ENCODE results near the gene SEBOX. TPM values are rescaled to one million over a fixed set of nuclear protein-coding genes. Genes with fewer than 3 reads are reported as not detected.

SEBOX gene, protein sequence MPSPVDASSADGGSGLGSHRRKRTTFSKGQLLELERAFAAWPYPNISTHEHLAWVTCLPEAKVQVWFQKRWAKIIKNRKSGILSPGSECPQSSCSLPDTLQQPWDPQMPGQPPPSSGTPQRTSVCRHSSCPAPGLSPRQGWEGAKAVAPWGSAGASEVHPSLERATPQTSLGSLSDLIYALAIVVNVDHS
- not detected in 2 replicates for total RNA-seq

DNA sequence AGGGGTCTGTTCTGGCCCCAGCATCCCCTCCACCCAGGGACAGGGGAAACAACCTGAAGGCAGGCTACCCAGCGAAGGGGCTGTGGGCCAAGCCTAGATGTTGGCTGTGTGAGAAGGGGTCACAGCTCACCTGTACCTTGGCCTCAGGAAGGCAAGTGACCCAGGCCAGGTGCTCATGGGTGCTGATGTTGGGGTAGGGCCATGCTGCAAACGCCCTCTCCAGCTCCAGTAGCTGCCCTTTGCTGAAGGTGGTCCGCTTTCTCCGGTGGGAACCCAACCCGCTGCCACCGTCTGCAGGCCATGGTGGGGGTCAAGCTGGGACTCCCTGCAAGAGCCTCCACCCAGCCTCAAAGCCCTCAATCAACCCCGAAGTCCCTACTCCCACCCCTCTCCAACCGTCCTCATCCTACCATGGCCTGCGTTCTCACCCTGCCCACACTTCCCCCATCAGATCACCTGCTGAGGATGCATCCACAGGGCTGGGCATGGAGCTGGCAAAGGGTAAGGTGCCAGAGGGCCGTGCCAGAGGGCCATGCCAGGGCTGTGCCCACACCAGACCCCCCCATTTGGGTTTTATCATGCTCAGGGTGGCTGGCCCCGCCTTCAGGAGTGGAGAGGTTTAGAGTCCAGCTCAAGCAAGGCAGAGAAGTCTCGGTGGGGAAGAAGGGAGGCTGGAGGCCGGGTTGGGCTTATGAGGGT, at the start of gene SEBOX:
Gene SEBOX, minus strand, starts transcription at position 535 of the 699 bp plus-strand sequence. Its CDS starts 48 bp downstream, at position 487.
- no peak for DNase-seq (ENCODE audit: low read depth in 2 of 2)

DNA sequence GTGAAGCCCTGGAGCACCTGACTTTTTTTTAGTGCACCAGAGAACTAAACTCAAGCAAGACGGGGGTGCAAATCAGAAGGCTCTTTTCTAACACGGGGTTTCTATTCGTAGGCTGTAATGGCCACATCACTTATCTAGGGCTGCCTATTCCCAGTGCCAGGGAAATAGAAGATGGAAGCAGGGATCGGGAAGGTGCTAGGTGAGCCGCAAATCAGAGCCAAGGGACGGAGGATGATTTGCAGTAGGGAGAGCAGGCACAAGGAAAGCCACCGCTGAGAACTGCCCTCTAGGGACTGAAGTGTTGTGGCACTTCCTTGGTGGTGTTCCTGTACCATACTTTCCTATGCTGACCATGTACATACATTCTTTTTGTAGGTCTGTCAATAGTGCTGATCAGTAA, 48.8 kb upstream of the SEBOX start:
- DNase-seq (ENCODE audit: low read depth in 2 of 2), result no peak

DNA sequence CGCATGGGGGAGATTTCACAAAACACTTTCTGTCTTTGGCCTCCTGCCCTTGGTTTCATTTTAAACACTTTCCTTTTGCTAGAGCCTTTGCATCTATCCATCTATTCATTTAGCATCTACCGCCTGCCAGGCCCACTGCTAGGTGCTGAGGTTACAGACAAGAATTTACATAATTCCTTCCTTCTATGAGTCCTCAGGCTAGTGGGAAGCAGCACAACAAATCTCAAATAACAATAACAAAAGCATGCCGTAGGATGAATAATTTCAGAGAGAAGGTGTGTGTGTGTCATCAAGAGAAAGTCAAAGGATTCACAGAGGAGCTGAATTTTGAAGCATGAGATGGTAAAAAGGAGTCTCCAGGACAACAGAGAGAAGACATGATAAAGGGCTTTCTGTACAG, 47.1 kb upstream of the SEBOX start:
- DNase-seq (ENCODE audit: low read depth in 2 of 2), result no peak

DNA sequence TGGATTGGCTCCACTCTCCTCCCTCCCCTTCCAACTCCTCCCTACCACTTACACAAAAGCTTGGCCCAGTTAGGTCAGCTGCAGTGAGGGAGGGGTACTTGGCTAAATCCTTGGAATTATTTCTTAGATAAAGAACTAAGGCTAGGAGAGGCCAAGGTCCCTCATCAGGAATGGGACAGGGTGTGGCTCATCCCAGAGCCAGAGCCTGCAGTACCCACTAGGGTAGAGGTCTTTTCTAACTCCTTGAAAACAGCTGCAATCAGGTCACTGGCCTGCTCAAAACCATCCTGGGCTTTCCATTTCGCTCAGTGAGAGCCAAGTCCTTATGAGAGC, 42.9 kb upstream of the SEBOX start:
- no peak for DNase-seq (ENCODE audit: low read depth in 2 of 2)

DNA sequence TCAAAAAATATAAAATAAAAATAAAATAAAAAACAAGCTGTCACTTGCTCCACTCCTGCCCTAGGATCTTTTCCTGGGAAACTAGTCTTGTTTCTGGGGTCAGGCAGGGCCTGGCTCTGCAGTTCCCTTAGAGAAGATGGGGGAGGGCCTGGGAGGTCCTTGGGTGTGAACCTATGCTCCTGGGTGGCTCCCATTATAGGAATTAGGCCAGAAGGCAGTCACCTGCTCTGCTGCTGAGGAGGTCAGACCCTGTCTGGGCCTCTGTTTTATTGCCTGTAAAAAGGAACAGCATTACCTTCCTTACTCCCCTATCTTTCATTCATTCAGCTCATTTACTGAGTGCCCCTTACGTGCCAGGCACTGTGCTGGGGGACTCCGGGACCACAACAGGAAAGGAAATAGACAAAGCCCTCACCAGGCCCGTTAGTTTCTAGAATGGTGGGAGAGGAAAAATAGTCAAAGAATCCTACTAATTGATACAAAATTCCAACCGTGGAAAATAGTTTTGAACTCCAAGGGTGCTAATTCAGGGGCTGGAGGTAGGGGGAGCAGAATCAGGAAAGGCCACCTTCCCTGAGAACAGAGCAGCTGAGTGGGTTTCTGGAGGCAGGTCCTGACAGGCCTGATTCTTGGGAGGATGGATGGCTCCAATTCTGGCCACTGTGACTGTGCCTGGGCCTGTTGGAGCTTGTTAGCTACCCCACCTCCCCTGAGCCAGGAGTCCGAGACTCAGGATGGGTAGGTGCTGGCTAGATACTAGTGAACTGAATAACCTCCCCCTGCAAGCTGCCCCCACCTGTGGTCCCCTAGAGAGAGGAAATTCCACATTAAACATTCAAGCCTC, 42.4 kb upstream of the SEBOX start:
- no peak for DNase-seq (ENCODE audit: low read depth in 2 of 2)

DNA sequence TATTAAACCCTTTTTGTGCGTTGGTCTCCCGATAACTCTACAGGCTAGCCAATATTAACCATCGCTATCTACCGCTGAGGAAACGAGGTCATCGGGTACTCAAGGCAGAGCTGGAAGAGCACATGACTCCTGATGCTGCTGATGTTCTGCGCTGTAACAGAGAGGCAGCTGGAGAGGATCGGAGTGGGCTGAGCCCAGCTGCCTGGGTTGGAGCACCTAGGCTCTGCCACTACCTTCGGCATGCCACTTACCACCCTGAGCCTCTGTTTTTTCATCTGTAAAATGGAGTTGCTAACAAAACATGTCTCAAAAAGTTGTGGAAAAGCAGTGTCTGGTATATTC, 41.4 kb upstream of the SEBOX start:
- DNase-seq (ENCODE audit: low read depth in 2 of 2), result no peak

DNA sequence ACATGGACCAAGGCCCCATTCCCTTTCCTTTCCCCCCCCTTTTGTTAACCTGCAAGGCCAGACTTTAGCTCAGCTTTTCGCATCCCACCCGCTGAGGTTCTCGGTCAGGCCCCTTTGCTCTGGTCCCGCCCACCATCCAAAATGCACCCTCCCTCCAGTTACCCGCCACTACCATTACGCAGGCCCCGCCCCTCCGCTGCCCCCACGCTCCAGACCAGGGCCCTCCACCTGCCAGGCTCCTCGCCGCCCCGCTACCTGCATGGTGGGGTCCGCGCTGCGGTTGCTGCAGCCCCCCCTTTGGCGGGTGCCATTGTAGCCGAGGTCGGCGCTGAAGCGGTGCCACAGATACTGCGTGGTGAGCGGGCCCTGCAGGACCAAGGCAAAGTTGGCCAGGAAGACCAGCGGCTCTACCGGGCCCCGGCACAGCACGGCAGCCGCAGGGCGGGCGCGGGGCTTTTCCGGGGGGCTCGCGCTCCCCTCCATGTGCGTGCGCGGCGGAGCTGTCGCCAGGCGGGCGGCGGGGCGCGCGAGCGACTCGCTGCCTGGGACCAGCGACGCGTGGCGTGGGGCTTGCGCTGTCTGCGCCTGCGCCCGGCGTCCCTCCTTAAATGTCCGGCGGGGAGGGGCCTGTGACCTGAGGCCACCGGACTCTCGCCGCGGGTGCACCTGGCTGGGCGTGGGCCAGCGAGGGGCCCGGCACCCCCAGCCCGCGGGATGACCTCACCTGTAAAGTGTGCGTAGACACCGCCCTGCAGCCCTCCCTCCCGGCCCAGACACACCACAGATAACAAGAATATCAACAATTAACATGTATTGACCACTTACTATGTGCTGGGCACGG, 40.9 kb upstream of the SEBOX start, which contains the start of gene SLC46A1:
Gene SLC46A1, minus strand, starts transcription at position 581 of the 841 bp plus-strand sequence. Its CDS starts 98 bp downstream, at position 483.
- DNase-seq (ENCODE audit: low read depth in 2 of 2), result no peak

DNA sequence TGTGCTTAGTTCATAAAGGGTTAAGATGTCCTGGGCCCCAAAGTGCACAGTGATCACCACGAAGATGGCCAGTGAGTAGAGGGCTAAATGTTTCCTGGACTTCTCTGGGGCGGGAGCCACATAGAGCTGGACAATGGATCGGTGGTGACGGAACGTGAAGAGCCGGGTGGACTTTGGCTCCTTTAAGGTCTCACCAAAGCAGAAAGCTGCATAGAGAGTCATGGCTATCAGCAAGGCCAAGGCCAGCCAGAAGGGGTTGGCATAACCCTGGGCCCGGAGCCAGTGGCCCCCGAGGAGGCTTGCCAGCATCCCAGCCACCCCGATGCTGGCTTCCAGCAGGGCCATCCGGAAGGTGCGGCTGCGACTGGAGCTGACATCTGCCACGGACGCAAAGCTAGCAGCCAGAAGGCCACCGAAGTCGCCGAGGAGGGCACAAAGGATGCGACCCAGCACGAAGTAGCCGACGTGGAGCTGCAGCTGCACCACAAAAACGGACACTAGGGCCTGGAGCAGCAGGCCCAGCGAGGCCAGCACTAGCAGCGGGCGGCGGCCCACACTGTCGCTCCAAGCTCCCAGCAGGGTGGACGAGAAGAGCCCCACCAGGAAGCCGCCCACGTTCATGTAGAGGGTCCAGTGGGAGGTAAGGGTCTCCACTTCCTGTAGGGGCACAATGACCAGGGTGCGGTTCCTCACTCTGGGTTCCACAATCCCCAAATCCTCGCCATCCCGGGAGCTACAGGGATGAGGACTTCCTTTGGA, 40.0 kb upstream of the SEBOX start:
- DNase-seq (ENCODE audit: low read depth in 2 of 2), result no peak

DNA sequence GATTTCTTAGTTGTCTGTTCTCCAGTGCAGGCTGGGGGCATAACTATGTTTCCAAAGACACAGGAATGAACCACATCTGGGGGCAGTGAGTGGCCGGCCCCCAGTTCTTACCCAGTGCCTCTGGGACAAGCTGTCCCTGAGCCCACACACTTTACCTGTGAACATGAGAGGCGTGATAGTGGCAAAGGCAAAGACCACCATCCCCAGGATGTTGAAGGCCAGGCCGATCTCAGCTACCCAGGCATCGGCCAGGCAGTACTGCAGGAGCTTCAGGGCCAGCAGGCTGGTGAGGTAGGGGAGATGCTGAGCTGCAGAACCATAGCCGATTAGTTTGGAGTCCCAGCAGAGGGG, 39.4 kb upstream of the SEBOX start:
- no peak for DNase-seq (ENCODE audit: low read depth in 2 of 2)

DNA sequence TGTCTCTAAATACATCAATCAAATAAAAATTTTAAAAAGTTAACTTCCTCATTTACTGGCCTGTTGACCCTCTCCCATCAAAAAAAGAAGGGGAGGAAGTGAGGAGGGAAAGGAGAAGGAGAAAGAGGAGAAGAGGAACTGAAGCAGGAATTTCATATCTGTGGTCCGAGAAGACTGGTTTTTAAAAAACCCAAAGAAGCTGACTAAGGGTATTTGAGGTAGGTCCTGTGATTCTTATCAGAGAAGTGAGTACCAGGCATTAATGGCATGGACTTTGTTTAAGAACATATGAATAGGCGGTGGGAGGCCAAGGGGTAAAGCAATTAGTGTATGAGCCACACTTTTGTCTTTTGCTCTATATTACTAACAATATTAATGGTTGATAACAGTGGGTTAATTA, 39.0 kb upstream of the SEBOX start:
- no peak for DNase-seq (ENCODE audit: low read depth in 2 of 2)

DNA sequence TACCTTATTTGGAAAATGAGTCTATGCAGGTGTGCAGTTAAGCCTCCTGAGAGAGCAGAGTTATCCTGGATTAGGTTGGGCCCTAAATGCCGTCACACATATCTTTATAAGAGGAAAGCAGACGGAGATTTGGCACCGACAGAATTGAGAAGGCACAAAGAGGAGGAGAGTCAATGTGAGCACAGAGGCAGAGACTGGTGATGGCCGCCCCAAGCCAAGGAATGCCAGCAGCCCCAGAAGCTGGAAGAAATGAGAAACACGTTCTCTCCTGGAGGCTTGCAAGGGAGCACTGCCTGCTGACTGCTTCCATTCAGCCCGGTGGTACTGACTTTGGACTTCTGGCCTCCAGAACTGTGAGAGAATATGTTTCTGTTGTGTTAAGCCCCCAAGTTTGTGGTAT, 37.8 kb upstream of the SEBOX start:
- no peak for DNase-seq (ENCODE audit: low read depth in 2 of 2)

DNA sequence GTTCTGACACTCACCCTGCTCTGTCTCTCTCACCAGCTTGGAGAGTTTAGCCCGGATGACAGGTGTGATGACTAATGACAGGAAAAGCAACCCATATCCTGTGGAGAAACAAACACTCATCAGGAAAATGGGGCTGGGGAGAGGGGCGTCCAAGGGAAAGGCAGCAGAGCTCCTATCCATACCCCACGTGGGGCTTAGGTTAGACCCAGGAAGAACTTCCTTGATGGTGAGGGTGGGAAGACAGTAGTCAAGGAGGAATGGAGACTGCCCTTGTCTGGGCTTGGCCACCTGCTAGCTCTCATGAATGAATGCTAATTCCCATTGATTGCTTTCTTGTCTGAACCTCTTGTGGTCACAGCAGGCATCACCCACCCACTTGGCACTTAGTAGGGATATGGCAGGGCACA, 37.2 kb upstream of the SEBOX start:
- DNase-seq (ENCODE audit: low read depth in 2 of 2), result no peak

DNA sequence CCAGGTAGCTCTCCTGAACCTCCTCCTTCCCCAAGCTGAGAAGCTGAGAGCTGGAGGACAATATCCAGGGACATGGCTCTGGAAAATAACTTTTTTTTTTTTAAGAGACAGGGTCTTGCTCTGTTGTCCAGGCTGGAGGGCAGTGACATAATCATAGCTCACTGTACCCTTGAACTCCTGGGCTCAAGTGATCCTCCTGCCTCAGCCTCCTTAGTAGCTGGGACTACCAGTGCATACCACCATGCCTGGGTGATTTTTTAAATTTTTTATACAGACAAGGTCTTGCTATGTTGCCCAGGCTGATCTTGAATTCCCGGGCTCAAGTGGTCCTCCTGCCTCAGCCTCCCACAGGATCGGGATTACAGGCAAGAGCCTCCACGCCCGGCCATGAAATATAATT, 34.8 kb upstream of the SEBOX start:
- no peak for DNase-seq (ENCODE audit: low read depth in 2 of 2)

DNA sequence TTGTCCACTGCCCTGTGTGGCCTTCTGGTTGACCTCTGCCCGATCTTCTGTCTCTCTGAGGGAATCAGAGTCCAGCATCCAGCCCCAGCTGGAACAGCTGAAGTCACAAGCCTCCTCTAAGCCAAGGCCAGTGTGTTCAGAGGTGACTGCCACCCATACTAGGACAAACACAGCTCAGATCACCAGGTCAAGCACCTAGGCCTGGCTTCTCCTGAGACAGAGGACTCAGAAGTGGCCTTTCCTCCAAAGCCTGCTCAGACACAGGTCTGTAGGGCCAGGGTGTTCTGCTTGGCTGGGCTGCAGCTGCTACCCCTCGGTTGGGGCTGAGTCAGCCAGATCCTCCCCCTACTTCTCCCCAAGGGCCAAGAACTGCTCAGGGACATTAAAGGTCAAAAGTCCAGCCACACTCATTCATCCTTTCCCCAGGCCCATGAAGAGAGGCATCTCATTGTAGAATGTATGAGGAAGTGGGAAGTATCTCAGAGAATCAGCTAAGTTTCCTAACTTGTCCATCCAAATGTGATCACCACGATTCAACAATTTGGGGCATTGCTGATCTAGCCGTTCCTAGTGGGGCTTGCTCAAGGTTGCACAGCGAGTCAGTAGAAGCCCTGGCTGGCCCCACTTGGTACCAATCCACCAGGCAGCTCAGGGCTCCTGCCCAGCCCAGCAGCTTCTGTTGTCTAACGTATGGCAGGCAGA, 33.4 kb upstream of the SEBOX start:
- DNase-seq (ENCODE audit: low read depth in 2 of 2), result no peak

DNA sequence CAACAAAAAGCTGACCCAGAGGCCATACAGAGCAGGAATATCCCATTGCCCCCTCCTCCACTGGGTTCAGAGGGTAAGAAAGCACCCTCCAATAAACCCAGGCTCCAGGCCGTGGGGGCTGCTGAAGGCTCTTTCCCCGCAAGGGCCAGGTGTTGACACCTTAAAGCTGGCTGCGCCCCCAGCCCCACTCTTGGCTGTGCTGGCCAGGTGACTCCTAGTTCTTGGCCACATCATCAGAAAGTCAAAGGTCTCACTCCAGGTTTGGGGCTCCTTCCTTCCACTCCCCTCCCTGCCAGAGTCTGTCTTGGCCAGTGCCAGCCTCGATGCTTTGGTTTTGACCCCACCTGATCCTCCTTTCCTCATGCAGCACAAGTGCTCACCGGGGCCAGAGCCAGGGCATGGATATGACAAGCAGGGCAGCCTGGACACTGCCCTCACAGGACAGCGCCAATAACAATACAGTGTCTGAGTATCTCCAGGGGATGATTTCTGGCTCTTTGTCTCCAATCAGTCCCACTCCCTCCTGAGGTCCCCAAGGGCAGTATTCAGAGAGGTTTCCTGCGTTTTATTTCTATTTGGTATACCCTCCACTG, 32.8 kb upstream of the SEBOX start:
- DNase-seq (ENCODE audit: low read depth in 2 of 2), result no peak

DNA sequence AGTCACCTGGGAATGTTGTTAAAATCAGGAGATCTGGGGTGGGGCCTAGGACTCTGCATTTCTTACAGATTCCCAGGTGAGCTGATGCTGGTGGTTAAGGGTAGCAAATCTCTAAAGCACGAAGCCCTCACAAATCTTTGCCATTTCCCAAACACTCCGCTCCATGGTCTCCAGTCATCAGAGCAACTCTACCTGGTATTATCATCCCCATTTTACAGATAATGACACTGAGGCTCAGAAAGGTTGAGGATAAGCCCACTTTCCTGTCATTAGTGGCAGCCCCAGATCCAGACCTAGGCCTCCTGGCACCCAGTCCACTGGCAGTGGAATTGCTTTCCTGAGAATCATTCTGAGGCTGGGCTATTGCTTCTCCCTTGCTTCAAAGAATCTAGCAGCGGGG, 32.3 kb upstream of the SEBOX start:
- no peak for DNase-seq (ENCODE audit: low read depth in 2 of 2)

DNA sequence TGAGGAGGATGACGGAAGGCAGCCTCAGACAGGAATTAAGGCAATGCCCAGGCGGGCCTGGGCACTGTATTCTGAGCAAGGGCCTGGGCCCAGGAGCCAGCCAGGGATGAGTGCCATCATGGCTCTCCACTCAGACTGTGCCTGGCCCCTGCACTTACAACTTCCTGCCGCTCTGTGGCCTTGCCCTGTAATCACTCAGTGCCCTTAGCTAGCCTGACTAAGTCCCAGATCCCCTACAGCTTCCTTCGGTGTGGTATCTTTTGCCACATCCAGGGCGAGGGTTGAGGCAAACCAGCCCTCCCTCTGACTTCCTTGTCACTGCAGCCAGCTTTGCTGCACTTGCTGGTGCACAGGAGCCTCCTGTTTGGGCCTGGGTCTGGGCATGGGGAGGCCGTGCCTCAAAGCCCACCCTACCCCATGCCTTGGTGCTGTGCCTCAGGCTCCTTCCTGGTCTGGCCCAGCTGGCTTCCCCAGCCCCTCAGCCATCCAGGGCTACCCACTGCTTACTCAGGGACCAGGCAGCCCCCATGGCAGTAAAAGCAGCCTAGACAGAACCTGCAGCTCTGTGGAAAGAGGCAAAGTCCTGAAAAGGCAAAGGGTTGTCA, 31.7 kb upstream of the SEBOX start:
- no peak for DNase-seq (ENCODE audit: low read depth in 2 of 2)

DNA sequence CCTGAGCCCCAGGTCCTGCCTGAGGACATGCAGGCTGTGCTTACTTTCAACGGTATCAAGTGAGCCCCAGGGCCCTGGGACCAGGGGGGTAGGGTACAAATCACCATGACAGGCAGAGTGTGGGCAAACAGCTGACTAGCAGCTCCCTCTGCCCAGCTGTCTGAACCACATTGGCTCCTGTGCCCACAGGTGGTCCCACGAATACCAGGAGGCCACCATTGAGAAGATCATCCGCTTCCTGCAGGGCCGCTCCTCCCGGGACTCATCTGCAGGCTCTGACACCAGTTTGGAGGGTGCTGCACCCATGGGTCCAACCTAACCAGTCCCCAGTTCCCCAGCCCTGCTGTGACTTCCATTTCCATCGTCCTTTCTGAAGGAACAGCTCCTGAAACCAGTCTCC, 31.0 kb upstream of the SEBOX start:
- DNase-seq (ENCODE audit: low read depth in 2 of 2), result no peak

DNA sequence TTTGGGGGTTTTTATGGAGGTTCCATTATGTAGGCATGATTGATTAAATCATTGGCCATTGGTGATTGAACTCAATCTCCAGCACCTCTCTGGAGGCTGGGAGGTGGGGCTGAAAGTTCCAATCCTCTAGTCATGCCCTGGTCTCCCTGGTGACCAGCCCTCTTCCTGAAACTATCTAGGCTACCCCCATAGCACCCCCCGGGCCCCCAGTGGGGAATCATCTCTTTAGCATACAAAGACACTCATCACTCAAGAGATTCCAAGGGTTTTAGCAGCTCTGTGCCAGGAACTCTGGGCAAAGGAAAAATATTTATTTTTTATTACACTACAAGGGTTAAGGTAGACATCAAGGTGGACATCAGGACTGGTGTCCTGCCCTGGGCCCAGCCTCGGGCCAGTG, 30.4 kb upstream of the SEBOX start:
- no peak for DNase-seq (ENCODE audit: low read depth in 2 of 2)

Measured in dermis microvascular lymphatic vessel endothelial cell (primary cell).